WERI-Rb-1 (cell line): ENCODE results near the gene PRKCA.

Source experiments
- DNase-seq: peaks from one replicate; pipeline ENCODE4 v3.0.0-alpha.2; 2020
- H3K27ac ChIP-seq: fragments of 250-450 bp; sonication (Bioruptor Pico); 2 replicates; pipeline ENCODE4 v1.5.1; 2020; ENCODE audit warnings: mild to moderate bottlenecking, moderate library complexity
- H3K27me3 ChIP-seq: fragments of 250-450 bp; sonication (Bioruptor Pico); 2 replicates; pipeline ENCODE4 v1.5.1; 2021; ENCODE audit warnings: mild to moderate bottlenecking, low read depth, moderate library complexity; ENCODE audit not compliant: insufficient read depth, severe bottlenecking
- H3K36me3 ChIP-seq: fragments of 250-450 bp; sonication (Bioruptor Pico); 2 replicates; pipeline ENCODE4 v1.5.1; 2020; ENCODE audit warnings: mild to moderate bottlenecking, moderate library complexity
- H3K4me3 ChIP-seq: 2 replicates; pipeline ENCODE4 v1.5.1; 2011; ENCODE audit warnings: low read depth, mild to moderate bottlenecking, control low read depth, low read length
- H3K9me3 ChIP-seq: fragments of 250-450 bp; sonication (Bioruptor Pico); 2 replicates; pipeline ENCODE4 v1.5.1; 2021; ENCODE audit warnings: mild to moderate bottlenecking, moderate library complexity; ENCODE audit not compliant: severe bottlenecking
- CTCF ChIP-seq: IDR thresholded peaks from 2 replicates; pipeline ENCODE4 v1.5.1; 2011; ENCODE audit warnings: low read depth, mild to moderate bottlenecking, control low read depth, inconsistent platforms, low read length

Gene PRKCA

DNA sequence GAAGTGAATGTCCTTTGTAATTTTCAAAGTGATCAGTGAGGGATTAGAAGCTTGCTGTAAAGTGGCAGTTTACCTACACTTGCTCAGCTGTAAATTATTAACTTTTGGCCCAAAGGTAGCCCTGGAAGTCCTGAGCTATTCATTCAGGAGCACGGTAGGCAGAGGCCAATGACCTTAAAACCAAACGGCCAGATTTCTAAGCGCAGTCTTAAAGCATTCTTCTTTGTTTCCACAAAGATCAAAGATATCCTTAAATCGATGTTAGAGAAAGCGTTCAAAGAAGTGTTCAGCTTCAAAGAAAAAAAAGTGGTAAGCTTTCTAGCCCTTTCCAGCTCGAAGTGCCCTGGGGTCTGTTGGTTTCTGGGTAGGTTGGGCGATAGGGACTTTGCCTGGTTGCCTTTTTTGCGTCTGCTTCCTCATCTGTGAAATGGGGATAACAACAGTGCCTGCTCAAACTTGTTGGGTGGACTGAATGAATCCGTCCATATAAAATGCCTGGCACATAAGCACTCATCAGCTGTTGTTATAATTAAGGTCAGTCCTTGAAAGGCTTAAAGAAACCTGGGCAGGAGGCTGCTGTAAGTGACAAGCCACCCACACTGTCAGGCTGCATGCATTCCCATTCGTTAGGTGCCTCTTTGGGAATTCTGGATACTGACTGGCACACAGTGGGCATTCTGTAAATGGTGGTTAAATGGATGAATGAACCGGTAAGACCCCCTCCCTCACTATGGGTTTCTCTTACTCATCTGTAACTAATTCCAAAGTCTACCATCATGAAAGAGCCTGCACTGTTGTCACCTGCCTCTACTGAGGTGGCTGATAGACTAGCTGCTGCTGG, 113.2 kb downstream of the PRKCA start:
- Histone ChIP-seq H3K36me3 (no peaks in the 10 kb centered on the region), H3K9me3 (no peaks in the 10 kb centered on the region), H3K4me3 (no peak overlapping the region), H3K27me3 (no peaks in the 10 kb centered on the region), H3K27ac (no peak overlapping the region)
- no peak for DNase-seq
- TF ChIP-seq CTCF: no peak

- H3K4me3 ChIP-seq: no peak overlapping the region
- no peaks in the 10 kb centered on the region for H3K9me3 ChIP-seq
- DNase-seq: peak; percentile 18
- H3K27ac ChIP-seq: no peak overlapping the region
- no peaks in the 10 kb centered on the region for H3K27me3 ChIP-seq
- H3K36me3 ChIP-seq: no peaks in the 10 kb centered on the region
- TF ChIP-seq CTCF: no peak
Measured at GRCh38 chr17:66416207-66416940, 114.0 kb downstream of the PRKCA start.

DNA sequence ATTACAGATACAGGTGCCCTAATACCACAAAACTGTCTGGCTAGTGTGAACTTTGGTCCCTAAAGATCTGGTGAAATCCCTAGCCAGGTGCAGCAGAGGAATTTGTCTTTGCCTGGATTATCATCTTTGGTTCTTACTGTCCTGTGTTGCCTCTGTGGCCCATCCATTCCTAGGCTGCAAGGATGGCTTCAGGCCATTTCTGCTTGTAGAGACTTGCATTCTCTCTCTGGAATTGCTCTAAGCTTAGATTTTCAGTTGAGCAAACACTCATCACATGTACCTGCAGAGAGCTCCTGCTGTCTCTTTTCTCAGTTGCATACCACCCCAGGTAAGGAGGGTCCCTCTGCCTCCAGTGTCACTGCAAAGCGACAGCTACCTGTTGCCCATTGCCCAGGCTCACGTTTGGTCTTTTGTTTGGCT, 114.9 kb downstream of the PRKCA start:
- Histone ChIP-seq H3K27ac (no peak overlapping the region), H3K36me3 (no peaks in the 10 kb centered on the region), H3K9me3 (no peaks in the 10 kb centered on the region), H3K4me3 (no peak overlapping the region), H3K27me3 (no peaks in the 10 kb centered on the region)
- TF ChIP-seq CTCF: no peak
- no peak for DNase-seq

DNA sequence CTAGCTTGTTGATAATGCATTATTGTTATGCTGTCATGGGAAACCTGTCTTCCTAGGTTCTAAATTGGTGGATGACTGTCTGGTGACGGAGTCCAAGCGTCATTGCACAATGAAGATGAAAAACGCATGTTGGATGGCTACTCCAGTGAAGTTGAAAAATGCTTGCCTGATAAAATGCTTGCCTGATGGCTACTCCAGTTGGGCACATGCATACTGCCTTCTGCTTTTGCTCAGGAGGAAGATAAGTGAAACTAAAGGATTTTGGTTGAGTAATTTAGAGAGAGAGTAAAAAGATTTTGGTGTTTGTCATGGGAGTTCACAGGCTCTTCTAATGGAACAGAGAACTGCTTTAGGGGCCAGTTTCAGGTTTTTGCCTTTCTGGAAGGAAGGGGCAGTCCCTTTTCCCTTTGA, 118.6 kb downstream of the PRKCA start:
- H3K4me3 ChIP-seq: no peak overlapping the region
- no peaks in the 10 kb centered on the region for H3K9me3 ChIP-seq
- no peaks in the 10 kb centered on the region for H3K36me3 ChIP-seq
- no peak for DNase-seq
- no peak for TF ChIP-seq CTCF
- no peak overlapping the region for H3K27ac ChIP-seq
- no peaks in the 10 kb centered on the region for H3K27me3 ChIP-seq

- Histone ChIP-seq H3K27me3 (no peaks in the 10 kb centered on the region), H3K9me3 (no peaks in the 10 kb centered on the region), H3K36me3 (no peaks in the 10 kb centered on the region), H3K4me3 (no peak overlapping the region), H3K27ac (no peak overlapping the region)
- no peak for TF ChIP-seq CTCF
- DNase-seq: no peak
Measured at GRCh38 chr17:66422186-66422585, 119.8 kb downstream of the PRKCA start.
